Activated CD8-positive, alpha-beta memory T cell treated with anti-CD3 and anti-CD28 coated beads, Interleukin-2, amount 50 U/mL, for 1 hour (primary cell): ENCODE measurements around the gene C1QTNF5.

Source experiments
- DNase-seq: peaks from one replicate; pipeline ENCODE4 v3.0.0-alpha.2; 2020; ENCODE audit errors: extremely low read depth

C1QTNF5 gene

DNA sequence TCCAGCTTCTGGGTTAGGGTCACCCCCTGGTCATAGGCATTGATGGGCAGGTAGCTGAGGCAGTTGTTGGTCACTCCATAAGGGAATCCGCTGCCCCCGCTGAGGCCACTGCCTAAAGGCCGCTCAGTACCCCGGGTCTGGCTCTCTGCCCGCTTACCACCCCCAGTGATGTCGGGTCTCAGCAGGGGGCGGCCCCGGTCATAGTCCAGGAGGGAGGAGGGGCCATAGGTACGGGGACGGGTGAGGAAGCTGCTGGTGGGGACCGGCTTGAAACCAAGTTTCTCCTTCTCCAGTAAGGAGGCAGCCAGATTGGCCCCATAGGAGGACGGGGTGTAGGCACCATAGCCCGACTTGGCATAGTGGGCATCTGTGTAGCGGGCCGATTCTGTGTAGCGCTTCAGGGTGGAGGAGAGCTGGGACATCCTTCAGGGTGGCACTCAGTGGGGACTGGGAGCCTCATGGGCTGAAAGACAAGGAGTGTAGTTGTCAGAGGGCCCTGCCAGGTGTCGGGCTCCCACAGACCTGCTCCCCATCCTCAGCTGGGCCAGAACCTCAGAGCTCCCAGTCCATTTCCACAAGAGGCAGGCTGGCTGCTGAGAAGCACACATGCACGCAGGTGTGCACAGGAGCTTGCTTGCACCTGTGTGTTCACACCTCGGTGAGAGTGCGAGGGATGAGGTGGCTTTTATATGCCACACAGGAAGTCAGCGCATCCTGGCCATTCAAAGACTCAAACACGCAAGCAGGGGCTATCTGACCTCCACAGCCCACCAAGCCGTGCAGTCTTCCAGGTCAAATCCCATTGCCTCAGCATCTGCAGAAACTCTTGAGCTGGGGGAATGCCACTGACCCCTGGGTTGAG is 32.6 kb upstream of the C1QTNF5 start:
- DNase-seq: no peak

DNA sequence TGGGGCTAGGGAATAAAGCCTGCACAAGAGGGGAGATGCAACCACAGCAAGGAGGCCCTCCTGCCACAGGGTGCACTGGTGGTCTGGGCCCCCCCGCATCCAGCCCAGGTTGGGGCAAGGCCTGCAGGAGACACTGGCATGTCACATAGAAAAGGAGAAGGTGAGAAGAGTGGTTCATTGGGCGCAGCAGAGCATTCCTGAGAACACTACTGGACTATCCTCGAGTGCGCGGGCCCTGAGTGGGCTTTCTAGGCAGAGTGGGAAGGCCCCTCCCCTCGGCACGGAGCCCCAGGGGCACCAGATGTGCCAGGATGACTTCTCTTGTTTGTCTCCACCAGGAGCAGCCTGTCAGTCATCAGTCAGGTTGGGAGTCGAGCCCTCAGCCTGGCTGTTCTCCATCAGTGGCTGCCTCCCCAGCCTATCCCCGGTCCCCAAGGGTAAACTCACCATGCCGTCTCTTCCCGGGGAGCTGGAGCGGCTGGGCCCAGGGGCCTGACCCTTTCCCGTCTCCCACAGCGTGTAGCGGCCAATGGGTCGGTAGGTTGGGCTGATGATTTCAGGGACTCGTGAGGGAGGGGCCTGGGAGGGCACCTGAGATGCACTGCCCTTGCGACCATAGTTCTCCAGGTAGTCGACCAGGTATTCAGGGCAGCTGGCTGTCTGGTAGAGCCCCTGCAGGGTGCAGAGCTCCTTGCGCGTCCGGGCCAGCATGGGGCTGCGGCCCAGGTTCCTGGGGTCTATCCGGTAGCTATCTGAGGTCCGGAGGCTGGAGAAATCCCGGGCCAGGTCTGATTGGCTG is 31.8 kb upstream of the C1QTNF5 start:
- DNase-seq: no peak

DNA sequence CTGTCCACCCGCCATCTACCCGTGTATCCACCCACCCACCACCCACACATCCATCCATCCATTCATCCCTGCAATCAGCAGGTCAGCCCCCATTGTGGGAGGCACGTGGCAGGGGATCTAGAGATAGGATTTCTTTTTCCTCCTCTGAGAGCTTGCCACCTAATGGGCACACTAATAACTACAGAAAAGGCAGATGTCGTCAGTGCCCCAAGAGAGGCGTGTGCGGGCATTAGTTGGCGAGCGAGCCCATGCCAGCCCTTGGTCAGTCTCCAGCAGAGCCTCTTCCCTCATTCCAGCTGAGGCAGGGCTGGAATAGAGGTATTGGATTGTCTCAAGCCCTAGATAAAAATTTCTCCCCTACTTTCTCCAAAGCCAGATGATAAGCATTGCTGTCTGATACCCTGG is 31.1 kb upstream of the C1QTNF5 start:
- DNase-seq: no peak

DNA sequence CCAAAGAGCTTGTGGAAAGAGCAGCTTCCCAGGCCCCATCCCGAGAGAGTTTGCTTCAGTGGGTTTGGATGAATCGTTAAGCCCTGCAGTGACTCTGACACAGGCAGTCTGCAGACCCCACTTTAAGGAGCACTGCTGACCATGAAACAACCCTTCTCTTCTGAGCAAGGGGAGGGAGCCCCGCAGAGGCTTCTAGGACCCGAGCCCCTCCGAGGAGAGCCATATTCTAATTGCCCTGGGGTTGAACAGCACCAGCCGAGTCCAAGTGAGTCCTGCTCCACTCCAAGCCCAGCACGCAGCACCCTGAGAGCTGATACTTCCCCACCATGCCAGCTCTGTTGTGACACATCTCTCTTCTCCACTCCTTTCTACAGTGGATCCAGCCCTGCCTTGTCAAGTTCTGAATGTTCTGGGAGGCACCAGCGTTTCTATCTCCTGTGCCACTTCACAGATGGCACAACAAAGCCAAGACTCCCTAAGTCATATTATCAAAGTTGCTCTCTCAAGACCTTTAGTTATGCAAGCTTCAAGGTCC is 30.5 kb upstream of the C1QTNF5 start:
- DNase-seq: no peak

DNA sequence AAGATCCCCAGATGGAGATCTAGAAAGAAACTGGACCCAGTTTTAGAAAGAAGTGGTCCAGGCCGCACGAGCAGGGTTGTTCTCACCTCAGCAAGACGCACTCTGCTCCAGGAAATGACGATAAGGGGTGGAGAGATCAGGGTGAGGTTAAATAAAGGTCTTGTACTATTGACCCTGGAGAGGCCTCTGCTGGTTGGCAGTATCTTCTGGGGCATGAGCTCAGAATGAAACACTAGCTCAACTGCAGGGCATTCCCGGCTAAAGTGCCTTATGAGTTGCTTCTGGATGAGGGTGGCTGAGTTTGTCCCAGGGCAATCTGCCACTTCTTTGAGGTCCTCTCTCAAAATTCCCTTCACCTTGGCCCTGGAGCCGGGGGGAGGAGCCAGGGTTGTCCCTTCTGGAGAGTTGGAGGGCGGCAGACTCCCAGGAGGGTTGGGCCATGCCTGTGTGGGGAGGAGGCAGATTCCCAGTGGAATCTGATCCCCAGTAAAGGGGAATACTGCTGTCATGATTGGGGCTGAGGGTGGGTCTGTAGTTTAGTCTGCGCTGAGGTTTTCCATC is 29.9 kb upstream of the C1QTNF5 start:
- no peak for DNase-seq

DNA sequence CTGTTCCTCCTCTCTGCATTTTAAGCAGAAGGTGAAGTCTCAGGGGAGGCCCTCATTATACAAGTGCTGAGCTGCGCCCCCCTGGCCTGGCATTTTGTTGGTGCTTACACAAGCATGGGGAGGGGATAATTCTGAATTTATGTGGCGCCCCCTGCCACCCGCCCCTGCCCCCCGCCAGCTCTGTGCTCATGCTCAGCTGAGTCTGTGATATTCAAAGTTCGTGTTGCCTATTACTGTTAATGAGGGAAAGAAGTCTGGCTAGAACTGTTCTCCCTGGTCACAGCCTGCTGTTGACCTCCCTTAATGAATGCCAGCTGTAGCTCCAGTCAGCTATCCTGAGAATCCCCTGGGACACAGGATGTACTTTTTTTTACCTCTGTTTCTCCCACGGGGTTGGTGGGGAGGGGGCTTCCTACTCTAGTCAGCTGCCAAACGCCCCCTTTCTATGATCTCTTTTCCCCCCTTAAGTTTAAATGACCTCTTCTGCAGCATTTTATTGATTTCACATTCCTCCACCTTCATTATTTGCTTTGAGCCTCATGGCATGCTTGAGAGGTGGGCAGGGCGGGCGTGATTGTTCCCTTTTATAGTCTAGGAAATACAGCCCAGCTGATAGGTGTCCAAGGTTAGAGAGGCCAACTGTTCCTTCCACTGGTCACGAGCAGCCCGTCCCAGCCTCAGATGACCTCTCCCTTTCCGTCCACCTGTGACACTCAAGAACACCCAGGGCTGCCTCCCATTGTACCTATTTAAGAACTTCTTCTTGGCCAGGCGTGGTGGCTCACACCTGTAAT is 28.6 kb upstream of the C1QTNF5 start:
- no peak for DNase-seq

DNA sequence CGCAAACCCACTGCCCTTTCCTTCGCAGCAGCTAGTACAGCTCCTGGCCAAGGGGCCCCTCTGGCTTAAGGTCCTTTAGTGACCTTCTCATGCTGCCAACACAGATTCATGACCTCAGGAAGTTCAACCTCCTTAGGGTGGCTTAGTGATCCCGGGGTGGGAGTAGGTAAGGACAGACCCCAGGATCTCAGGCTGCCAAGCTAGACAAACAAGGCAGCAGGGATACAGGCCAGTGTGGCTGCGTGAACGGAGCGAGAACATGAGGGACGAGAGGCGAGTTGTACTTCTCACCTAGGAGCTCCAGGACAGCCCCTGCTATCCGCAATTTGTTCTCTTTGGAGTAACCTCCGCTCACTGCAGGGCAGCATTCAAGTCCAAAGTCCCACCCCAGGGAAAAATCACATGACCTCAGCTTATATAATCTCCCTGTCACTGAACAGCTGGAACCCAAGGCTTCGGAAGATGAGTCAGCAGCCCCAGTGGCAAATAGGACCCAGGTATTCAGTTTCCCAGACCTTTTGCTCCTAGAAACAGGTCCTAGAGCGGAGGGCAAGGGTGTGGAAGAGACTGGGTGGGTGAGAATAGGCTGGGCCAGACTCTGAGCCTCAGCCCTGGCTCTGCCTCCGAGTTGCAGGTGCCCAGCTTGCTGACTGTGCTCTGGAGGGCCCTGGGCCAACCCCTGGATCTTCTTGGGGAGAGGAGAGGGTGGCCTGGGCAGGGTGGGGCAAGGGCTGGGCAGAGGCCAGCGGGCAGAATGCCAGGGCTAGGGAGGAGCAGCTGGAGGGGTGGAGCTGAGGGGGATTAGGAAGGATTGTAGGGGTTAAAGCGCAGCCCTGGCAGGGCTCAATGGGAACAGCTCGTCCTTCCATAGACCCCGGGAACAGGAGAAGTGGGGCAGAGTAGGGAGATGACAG is 27.7 kb upstream of the C1QTNF5 start:
- DNase-seq: no peak

DNA sequence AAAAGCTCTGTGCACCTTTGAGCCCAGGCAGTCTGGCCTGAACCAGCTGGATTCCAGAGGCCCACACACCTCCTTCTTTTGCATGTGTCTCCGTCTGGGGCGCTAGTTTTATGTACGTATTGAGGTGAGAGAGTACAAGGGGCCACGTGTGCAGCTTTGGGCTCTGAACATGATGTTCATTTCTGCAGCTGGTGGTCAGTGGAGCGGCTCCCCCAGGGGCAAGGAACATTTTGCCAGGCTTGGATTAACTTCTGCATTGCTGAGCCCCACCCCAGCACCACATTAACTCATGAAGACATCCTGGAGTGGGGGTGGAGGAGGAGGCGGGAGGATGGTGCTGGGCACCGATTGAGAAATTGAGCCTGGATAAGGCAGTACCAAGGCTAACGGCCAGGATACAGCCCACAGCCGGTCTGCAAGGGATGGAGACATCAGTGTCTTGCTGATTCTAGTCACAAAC is 27.0 kb upstream of the C1QTNF5 start:
- DNase-seq: no peak

DNA sequence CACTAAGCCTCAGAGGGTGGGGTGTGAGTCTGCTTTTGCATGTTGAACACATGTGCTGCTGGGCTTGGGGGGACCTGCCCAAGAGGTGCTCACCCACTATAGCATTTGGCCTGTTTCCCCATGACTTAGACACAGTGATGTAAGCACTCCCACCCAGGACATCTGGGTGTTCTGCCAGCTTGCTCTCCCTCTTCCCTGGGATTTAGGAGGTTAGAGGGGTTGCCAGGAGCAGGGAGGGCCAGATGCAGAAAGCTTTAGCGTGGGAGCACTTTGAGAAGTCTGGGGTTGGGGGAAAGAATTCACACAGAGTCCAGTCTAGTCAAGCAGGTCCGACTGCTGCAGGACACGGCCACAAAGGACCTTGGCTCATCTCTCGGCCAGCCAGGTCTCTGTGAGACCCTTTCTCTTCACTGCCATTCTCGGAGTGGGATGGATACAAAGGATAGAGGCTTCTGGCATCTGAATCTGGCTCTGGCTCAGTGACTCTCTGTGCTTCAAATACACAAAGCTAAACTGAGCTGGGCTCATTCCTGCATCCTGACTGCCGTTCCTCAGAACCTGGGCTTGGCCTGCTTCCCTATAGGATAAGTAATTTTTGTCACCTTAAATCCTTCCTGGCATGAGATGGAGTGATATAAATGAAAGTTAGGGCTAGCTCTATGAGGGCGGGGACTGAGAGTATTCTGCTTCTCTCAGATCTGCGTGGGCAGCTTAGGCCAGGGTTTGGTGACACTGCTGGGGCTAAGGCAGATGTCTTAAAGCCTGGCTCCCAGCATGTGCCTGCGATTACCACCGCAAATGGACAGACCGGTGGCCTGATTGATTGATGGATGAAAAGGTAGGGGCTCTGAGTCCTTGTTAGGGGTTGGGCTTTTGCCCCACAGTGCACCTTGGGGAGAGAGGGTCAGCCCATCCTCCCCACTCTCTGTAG is 26.3 kb upstream of the C1QTNF5 start:
- DNase-seq: no peak

DNA sequence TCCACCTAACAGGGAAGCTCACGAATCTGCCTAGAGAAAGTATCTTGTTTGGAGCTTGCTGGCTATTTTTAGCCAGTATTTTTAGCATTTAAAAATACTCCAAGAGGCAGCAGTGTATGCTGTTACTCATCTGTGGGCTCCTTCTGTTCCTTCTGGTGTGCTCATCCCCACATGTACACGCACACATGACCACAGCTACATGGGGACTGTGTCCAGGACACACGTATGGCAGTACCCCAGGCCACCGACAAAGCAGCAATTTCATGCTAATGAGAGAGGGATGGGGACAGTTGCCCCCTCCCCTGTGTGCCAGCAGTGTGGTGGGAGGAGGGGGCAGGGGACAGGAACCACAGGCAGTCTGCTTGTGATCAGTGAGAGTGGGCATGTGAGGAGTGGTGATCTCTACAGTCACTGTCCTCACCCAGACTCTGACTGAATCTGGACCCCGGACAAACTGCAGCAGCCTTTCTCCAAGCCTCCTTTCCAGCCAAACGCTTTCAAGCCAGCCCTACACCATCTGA is 24.4 kb upstream of the C1QTNF5 start:
- DNase-seq: no peak

DNA sequence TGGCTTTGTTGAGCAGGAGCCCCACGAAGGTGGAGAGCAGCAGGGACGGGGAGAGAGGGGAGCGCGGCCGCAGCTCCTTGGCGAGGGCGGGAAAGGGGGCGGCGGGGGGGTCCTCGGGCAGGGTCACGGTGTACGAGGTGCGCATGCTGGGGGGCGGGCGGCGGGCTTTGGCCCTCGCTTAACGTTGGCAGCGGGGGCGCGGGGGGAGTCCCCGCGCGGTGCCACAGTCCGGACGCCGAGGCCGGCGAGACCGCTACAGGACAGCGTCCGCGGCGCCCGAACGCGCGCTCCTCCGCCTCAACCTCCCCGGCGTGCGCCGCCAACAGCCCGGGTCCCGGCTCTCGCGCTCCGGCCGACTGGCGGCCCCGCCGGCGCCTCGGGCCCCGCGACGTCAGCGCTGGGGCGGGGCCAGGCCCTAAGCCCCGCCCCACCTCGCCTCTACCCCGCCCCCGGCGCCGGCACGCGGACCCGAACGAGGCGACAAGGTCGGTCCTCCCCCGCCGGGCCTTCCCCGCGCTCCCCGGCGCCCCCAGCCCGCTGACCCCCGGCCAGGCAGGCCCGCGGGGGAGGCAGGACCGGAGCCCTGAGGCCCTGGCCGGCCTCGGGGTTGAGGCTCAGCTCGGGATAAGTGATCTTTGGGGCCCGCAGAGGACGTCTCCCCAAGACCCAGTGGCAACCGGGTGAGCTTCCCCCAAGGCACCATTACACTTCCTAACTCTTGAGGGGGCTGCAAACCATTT is 23.3 kb upstream of the C1QTNF5 start:
- no peak for DNase-seq

DNA sequence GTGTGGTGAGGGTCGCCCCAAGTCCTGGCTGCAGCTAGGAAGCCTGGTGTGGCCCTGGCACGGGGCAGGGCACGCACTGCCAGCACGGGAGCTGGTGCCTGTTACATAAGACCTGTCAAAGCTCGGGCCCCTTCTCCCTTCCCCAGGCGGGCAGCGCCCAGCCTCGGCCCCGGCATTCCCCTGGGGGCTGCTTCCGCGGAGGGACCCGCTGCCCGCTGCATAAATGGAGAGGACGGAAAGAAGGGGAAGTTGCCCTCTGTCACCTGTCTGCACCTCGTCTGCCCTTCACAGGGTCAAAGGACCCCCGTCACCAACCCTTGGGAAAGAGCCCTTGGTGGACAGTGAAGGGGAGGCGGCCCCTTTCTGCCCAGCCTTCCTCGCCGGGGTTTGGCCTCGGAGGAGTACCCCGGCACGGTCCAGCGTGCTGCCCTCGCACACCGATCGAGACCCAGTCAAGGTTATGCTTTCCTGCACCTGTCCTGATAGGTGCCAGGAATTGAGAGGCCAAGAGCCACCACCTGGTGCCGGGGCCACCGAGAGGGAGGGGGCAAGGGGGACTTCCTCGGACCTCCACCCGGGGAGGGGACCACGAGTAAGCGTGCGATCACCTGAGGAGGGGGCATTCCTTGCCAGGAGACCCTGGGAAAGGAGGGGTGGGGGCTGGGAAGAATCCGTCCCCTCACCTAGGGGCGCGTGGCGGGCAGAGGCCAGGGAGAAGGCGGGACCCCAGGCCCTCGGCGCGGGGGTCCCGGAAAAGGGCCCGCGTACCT is 22.6 kb upstream of the C1QTNF5 start:
- DNase-seq: no peak

DNA sequence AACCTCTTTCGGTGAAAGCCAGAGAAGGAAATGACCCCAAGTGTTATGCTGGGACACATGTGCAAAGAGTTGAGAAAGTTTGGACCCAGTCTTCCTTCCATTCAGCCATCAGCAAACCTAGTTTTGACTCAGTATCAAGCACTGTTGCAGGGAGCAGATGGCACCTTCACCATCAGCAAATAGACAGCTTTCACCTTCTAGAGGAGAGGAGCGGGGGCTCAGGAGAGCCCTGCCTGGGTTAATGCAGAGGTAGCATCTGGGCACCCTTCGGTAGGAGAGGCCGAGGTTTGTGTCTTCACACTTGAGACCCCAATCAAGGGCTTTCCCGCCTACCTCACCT is 22.0 kb upstream of the C1QTNF5 start:
- DNase-seq: no peak

DNA sequence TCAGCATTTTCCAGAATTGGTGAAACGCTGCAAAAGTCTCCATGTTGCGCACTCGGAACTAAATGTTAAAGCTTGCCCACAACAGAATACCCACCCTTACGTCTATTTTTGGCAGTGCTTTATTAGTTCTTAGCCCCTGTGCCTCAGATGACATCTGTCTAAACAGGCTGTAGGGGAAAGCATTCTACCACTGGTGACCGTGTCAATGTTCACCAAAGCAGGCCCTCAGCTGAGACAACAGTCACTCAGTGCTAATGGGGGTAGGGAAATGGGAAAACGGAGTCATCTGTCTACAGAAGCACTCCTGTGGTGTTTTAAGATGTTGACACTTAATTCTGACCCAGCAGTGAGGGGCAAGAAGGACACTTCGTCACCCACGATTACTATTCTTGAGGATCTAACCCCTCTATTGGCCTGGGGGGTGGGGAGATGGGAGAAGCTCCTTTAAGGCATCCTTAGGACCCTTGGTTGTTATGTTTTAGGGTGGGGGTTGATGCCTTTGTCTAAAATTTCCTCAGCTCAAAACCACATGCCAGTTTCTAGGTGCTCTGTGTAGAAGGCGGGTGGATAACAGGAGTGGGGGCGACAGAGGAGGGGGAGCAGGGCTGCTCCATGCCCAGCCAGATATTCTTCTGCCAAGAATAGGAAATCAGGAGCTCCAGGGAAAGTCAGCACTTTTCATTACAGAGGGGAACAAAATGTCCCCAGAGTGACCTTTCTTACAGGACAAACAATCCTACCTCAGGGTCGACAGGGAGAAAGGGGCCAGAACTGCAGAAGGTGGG is 21.4 kb upstream of the C1QTNF5 start:
- DNase-seq: no peak

DNA sequence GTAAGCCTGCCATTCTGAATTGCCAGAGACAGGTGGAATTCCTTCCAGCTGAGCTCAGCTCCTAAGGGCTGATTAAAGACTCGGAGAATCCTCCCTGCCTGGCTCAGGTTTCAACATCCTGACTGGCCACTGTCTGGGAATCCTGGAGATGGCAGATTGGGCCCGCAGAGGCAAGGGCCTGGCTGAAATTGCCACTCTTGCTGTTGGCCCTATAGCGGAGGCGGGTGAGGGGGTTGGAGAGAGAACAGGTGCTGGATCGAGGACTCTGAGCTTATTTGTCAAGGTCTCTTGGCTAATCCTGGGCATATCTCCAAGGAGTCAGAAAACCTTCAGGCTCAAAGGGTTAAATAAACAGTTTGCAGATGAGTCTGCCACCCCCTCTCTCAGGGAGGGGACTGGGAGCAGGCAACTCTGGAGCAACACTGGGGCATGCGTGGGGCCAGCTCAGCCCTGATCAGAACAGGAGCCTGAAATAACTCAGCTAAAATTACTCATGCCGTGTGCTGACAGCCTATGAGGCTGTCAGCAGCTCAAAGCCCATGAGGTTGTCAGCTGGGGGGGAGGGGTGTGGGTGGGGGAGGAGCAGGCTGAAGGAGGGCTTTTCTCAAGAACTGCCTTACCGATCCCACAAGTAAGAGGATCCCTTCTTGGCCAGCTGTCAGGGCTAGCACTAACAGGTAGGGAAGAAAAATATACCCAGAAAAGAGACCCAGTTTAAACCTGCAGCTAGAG is 20.5 kb upstream of the C1QTNF5 start:
- no peak for DNase-seq
